DOHH2 (cell line): ENCODE results near the gene SLC25A6.

Experiments
- CTCF ChIP-seq: fragments of 200-600 bp; sonication (generic); IDR thresholded peaks from one replicate; pipeline ENCODE4 v1.5.1; 2014; ENCODE audit warnings: antibody characterized with exemption, mild to moderate bottlenecking, low read depth, low read length; ENCODE audit not compliant: poor library complexity, severe bottlenecking
- EZH2phosphoT487 ChIP-seq: fragments of 200-600 bp; sonication (generic); IDR thresholded peaks from 2 replicates; pipeline ENCODE4 v1.6.1; 2017; ENCODE audit warnings: borderline replicate concordance, mild to moderate bottlenecking, antibody characterized with exemption, low read length, moderate library complexity, mixed read lengths

DNA sequence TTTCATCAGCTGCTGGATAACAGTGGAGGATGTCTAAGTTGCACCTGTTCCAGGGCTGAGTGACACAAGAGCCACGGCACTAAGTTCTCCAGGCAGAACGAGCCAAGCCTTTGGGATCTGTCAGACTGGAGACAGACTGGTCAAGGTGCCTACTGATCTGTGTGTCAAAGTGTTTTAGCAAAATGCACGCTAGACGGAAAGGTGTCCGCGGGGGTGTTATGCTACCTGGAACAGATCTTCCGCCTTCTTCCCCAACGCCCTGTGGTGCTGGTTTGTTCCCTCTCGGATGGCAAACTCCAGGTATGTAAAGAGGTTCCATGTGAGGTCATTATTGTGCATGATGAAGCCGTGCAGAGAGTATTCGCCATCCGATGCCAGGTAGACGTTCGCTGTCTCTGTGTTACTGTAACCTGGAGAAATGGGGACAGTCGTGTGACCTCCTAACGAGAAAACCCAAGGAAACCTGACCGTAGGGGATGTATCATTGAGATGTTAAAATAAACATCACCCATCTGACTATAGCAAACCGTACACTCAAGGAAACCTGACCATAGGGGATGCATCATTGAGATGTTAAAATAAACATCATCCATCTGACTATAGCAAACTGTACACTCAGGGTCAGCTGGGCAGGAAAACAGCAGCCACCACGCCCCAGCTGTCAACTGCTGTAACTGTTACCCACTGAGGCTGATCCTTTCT is 29.7 kb upstream of the SLC25A6 start:
- no peak for TF ChIP-seq CTCF
- TF ChIP-seq EZH2phosphoT487: no peak
